HPDE6-E6E7 (cell line): ENCODE data around the gene NAA16.
"Not testable (repeated sequence)": the region's sequence is repeated elsewhere in the genome, so short reads cannot be mapped to it uniquely, and the experiment has no call there.

Experiments
- DNase-seq: peaks from one replicate; pipeline ENCODE4 v3.0.0; 2011; ENCODE audit warnings: missing footprints; ENCODE audit errors: extremely low spot score

The NAA16 gene

DNA sequence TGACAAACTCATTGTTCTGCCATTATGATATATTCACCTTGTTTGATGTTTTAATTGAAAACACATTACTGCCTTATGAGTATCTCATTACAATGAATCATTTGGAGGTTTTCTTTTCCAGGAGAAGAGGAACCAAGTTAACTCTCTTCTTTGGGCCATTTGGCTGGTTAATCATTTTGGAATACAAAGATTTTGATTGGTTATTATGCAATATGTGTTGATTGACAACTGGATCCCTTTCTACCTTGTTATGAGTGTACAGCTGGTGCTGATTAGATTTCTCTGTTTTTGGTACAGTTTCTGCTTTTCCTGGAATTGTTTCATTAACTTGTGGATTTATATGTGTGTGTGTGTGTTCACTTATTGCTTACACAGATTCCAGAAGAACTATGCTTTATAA, 97.1 kb downstream of the NAA16 start:
- no peak for DNase-seq

DNA sequence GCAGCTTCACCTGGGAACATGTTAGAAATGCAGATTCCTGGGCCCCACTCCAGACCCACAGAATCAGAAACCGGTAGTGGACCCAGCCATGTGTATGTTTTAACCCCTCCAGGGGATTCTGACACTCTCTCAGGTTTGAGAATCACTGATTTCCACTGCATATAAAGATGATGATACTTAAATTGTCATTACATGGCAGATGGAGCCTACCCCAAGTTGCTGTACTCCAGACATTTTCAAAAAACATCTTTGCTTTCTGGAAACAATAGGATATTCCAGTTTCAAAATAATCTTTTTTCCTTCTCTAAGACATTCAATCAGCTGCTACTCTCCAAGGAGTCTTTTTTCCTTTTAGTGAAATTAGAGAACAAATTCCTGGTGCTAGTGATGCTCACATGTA, 97.7 kb downstream of the NAA16 start:
- no peak for DNase-seq

DNA sequence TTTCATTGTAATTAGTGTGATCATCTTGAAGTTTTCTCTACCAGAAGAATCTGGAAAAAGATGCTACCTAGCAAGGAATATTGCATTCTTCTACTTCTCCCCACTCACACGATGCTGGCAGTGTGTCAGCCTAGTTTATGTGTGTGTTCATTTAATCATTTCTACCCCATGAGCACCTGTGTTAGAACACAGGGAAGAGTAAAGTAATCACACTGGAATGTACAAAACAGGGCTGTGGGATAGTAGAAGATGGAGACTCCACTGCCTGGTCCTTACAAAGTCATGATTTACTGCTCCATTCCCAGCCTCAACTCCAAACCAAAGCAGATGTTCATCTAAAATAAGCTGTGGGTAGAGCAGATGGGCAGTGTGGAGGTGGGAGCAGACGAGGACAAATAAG, 98.5 kb downstream of the NAA16 start:
- DNase-seq, result no peak

DNA sequence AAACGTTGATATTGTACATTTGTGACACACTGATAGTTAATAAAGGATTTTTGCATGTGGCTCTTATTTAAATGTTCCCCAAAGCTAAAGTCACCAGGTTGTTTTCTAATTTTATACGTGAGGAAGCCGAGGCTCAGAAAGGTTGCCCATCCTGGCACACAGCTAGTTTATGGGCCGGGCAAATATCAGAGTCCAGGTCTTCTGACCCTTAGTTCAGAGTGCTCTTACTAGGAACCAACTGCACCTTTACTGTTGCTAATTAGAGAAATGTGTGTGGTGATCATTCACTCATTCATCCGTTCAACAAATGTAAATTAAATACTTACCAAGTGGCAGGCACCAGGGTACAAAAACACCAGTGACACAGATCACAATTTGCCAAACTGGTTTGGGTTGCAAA, 100.0 kb downstream of the NAA16 start:
- no peak for DNase-seq

DNA sequence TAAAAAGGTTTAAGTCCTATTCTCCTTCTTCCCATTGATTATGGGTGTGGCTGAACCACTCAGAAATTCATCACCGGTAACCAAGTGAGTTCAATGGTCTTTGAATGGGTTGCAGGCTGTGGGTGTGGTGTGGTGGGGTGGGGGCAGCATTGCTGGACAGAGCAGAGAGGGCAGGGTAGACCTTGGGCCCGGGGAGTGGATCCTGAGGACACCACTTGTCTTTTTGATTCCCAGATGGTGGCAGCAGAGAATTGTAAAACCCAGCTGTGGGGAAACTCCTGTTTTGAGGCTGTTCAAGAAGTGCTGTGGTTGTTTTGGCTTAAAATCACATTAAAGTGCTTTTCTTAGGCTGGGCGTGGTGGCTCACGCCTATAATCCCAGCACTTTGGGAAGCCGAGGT, 100.5 kb downstream of the NAA16 start:
- DNase-seq, result peak; percentile 15

DNA sequence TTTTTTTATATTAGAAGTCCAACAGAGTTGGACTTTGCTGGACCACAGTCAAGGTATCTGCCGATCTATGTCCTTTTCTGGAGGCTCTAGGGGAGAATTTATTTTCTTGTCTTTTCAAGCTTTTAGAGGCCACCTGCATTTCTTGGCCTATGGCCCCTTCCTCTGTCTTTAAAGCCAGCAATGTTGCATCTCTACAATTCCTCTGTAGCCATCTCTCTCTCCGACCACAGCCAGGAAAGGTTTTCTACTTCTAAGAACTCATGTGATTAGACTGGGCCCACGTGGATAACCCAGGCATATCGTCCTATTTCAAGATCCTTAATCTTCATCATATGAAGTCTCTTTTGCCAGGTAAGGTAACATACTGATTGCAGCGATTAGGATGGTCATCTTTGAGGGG, 102.8 kb downstream of the NAA16 start:
- DNase-seq, result no peak

DNA sequence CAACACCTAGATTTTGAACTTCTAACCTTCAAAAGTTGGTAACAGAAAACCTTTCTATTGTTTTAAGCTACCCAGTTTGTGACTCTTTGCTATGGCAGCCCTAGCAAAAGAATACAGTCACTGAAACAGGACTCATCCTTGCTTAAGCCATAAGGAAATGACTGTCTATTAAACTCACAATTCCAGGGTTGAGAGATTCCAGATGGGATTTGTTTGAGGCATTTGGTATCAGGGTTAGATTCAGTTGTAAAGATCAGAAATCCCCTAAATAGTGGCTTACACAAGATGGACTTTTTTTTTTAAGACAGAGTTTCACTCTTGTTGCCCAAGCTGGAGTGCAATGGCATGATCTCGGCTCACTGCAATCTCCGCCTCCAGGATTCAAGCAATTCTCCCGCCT, 105.2 kb downstream of the NAA16 start:
- no peak for DNase-seq

DNA sequence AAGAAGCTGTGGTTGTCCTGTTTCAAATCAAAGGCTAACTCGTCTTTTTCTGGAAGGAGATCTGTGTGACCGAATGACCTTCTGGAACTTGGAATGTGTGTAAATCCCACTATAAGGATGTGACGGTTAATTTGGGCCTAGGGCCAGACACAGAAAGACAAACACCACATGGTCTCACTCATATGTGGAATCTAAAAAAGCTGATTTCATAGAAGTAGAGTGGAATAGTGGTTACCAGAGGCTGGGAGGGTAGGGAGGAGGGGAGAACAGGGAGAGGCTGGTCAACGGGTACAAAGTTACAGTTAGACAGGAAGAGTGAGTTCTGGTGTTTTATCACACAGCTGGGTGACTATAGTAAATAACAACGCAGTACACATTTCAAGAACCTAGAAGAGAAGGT, 107.0 kb downstream of the NAA16 start:
- DNase-seq, result no peak

DNA sequence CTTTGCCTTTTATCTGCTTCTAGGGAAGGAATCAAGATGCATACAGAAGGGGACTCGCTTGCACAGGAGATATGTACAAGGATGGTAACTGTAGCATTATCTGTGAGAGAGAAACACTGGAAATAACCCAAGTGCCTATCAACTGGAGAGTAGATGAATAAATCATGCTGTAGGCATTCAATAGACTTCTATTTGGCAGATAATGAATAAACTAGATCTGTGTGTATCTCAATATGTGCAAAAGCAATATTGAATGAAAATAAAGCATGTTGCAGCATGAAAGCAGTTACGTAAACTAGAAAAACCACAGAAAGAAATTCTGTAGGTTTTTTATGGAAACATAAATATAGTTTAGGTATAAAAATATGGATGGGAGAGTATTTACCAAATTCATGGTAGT, 107.7 kb downstream of the NAA16 start:
- DNase-seq, result no peak

DNA sequence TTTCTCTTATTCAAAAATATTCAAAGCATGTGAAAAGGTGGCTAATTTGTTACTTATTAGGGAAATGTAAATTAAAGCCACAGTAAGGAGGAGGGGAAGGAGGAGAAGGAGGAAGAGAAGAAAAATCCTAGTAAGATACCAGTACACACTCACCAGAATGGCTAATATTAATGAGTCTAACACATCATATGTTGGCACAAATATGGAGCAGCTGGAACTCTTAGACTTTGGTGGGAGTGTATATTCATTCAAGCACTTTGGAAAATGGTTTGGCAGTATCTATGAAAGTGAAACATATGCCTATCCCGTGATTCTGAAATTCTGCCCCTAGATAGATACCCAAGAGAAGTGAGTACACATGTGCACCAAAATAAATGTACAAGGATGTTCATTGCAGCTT, 108.1 kb downstream of the NAA16 start:
- DNase-seq, result no peak

DNA sequence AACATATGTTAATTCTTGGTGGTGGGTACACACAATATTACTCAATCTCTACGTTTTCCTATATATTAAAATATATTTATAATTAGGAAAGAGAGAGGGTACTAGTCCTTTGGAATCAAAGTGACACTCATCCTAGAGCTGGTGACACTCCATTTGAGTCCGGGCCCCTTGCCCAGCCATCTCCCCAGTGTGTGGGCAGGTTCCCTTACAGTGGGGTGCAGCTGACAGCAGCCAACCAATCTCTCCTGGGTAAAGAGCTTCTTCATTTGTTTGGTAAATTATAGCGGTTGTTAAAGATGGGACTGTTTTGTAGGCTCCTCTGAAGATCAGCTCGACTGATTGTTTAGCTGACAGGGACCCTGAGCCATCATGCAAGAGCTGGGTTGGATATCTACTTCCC, 109.1 kb downstream of the NAA16 start:
- no peak for DNase-seq

DNA sequence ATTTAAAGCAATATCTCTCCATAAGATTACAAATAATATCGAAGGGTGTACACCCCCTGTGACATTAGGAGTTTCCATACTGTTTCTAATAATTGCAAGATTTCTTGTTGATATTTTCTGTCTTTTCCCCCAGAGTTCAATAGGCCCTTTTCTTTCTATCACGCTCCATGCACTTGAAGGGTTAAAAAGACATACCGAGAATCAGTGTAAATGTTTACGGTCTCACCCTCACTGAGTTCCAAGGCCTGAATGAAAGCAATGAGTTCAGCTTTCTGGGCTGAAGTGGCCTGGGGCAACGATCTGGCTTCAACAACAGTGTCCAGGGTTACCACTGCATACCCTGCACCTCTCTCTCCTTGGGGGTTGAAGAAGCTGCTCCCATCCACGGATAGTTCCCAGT, 110.3 kb downstream of the NAA16 start:
- not testable (repeated sequence) for DNase-seq

DNA sequence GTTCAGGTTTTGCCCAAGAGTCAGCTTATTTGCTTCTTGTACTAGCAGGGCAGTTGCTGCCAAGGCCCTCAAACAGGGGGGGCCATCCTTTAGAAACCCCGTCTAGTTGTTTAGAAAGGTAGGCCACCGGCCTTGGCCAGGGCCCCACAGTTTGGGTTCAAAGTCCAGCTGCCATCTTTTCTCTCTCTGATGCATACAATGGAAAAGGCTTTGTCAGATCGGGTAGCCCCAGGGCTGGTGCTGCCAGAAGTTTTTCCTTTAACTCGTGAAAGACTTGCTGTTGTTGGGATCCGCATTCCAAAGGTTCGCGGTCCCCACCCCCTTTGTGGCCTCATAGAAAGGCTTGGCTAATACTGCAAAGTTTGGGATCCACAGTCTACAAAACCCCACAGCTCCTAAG, 110.9 kb downstream of the NAA16 start:
- DNase-seq, result not testable (repeated sequence)

DNA sequence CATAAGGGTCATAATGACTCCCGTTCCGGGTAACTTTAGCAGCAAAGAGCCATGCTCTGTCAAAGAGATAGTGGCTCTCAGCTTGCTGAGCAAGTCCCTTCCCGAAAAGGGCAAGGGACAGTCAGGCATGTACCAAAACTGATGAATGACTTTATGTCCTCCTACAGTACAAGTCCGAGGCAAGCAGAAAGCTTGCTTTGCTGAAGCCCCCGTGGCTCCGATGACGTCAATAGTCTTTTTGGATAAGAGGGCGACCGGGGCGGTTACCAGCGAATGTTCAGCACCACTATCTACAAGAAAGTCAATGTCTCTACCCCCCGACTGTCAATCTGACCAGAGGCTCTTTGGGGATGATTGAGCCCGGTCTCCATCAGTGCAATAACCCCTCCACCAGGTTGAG, 112.2 kb downstream of the NAA16 start:
- DNase-seq, result not testable (repeated sequence)

DNA sequence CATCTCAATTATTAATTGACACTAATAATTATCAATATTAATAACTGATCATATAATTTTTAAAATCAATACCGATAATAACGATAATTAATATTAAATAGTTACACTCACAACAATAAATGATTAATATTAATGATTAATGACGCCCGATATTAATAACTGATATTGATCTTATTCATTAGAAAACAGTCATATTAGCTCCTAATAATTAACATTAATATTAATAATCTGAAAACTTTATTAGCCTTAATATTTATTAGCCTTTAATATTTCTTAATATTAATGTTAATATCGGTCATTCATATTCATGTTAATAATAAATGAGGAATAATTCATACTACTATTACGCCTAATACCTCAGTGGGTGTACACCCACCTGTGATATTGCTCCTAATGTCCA, 113.6 kb downstream of the NAA16 start:
- DNase-seq, result not testable (repeated sequence)

DNA sequence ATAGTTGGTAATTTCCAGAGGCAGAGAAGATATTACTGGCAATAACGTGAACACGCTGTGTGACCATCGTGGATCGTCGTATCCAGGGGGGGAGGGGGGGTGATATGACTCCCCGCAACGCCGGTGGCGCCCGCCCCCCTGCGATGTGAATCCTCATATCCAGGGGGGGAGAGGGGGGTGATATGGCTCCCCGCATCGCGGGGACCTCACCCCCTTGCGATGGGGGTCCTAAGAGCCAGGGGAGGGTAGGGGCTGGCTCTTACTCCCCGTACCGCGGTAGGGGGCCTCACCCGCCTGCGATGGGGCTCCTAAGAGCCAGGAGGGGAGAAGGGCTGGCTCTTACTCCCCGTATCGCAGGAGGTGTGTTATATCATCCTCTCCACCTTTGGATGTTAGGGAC, 115.0 kb downstream of the NAA16 start:
- no peak for DNase-seq
